Naive thymus-derived CD4-positive, alpha-beta T cell (primary cell): ENCODE measurements around the gene ATP6V0C. TPM values are rescaled to one million over a fixed set of nuclear protein-coding genes. Genes with fewer than 3 reads are reported as not detected.

Experiments
- ATAC-seq: fragments of 150-1000 bp; cut with Tn5 transposase; 2 replicates; pipeline ENCODE4 v1.10.0; 2021; ENCODE audit warnings: mild to moderate bottlenecking, moderate library complexity
- CTCF ChIA-PET: fragments of 350-600 bp; sonication (Branson Sonifier 250); formaldehyde crosslinking; loops from one replicate; lab custom pipeline; 2021; ENCODE audit warnings: antibody characterized with exemption; lab: Charles Lee
- POLR2A ChIA-PET: fragments of 350-600 bp; sonication (Branson Sonifier 250); formaldehyde crosslinking; loops from one replicate; lab custom pipeline; 2021; ENCODE audit warnings: antibody characterized with exemption, inconsistent platforms; lab: Charles Lee
- DNase-seq, 9 donors: peaks; one replicate each; pipeline versions ENCODE4 v3.0.0 to v3.0.0-alpha.2; 2020 to 2022; ENCODE audit warnings: mixed read lengths in 1 of 9
- H3K27ac ChIP-seq: one replicate; pipeline ENCODE4 v1.7.0; 2013; ENCODE audit warnings: mild to moderate bottlenecking, low read depth, low read length, moderate library complexity
- H3K27me3 ChIP-seq, 2 donors: one replicate each; pipeline ENCODE4 v1.7.0; 2013; ENCODE audit warnings: low read length in 2 of 2, mild to moderate bottlenecking in 2 of 2, moderate library complexity in 2 of 2; ENCODE audit not compliant: control insufficient read depth in 2 of 2, insufficient read depth in 2 of 2
- H3K36me3 ChIP-seq, 3 experiments: 1 replicate in 2 of 3; 2 replicates in 1 of 3; pipeline ENCODE4 v1.7.0; 2013; ENCODE audit warnings: low read length in 3 of 3, mild to moderate bottlenecking in 3 of 3, moderate library complexity in 1 of 3; ENCODE audit not compliant: insufficient read depth in 3 of 3, control insufficient read depth in 2 of 3
- H3K4me1 ChIP-seq, 2 donors: one replicate each; pipeline ENCODE4 v1.7.0; 2013; ENCODE audit warnings: low read length in 2 of 2, mild to moderate bottlenecking in 2 of 2, moderate library complexity in 1 of 2; ENCODE audit not compliant: control insufficient read depth in 2 of 2, insufficient read depth in 2 of 2
- H3K4me3 ChIP-seq: 2 replicates; pipeline ENCODE4 v1.7.0; 2013; ENCODE audit warnings: mild to moderate bottlenecking, low read length
- H3K9me3 ChIP-seq, 3 experiments: 1 replicate in 2 of 3; 2 replicates in 1 of 3; pipeline ENCODE4 v1.7.0; 2013; ENCODE audit warnings: low read length in 3 of 3; ENCODE audit not compliant: control insufficient read depth in 2 of 3
- H3K27ac Mint-ChIP-seq, 9 donors: one replicate each; pipeline ENCODE4 v1.8.0; 2020 to 2022; ENCODE audit warnings: mixed read lengths in 9 of 9, mild to moderate bottlenecking in 8 of 9, moderate library complexity in 5 of 9, inconsistent platforms in 2 of 9
- H3K27me3 Mint-ChIP-seq, 5 donors: one replicate each; pipeline ENCODE4 v1.8.0; 2021 to 2022; ENCODE audit warnings: mixed read lengths in 5 of 5, mild to moderate bottlenecking in 1 of 5
- H3K36me3 Mint-ChIP-seq, 5 donors: one replicate each; pipeline ENCODE4 v1.8.0; 2020 to 2022; ENCODE audit warnings: mixed read lengths in 5 of 5, mild to moderate bottlenecking in 3 of 5, inconsistent platforms in 1 of 5
- H3K4me1 Mint-ChIP-seq, 7 donors: one replicate each; pipeline ENCODE4 v1.8.0; 2020 to 2022; ENCODE audit warnings: mixed read lengths in 7 of 7, mild to moderate bottlenecking in 3 of 7, inconsistent platforms in 1 of 7
- H3K4me3 Mint-ChIP-seq, 10 donors: one replicate each; pipeline ENCODE4 v1.8.0; 2020 to 2022; ENCODE audit warnings: mild to moderate bottlenecking in 10 of 10, mixed read lengths in 10 of 10, moderate library complexity in 6 of 10, inconsistent platforms in 2 of 10
- H3K9me3 Mint-ChIP-seq, 11 donors: one replicate each; pipeline ENCODE4 v1.8.0; 2020 to 2022; ENCODE audit warnings: mixed read lengths in 11 of 11, mild to moderate bottlenecking in 4 of 11, inconsistent platforms in 1 of 11, moderate library complexity in 1 of 11
- intact Hi-C, 2 donors: fragments of 100-400 bp; cut with micrococcal nuclease; formaldehyde crosslinking; loops; one replicate each; pipeline ENCODE4 v1.15.1; 2023
- polyA plus RNA-seq, 2 donors: library from polyadenylated mRNA; unstranded; fragments of 300-500 nt; fragmentation: Illumina TruSeq; gene quantifications; one replicate each; pipeline ENCODE4 v1.2.3, GENCODE V29; 2021
- total RNA-seq, 6 experiments: library from RNA in 5 of 6; stranded (reverse) in 5 of 6; gene quantifications; 1 replicate in 5 of 6; 2 replicates in 1 of 6; pipeline ENCODE4 v1.2.3 and lab custom pipeline; 2021 to 2026

Gene ATP6V0C
- total and polyA plus RNA-seq, 7 experiments from 2014 or later, result 76.5 to 303 (median 108) TPM

DNA sequence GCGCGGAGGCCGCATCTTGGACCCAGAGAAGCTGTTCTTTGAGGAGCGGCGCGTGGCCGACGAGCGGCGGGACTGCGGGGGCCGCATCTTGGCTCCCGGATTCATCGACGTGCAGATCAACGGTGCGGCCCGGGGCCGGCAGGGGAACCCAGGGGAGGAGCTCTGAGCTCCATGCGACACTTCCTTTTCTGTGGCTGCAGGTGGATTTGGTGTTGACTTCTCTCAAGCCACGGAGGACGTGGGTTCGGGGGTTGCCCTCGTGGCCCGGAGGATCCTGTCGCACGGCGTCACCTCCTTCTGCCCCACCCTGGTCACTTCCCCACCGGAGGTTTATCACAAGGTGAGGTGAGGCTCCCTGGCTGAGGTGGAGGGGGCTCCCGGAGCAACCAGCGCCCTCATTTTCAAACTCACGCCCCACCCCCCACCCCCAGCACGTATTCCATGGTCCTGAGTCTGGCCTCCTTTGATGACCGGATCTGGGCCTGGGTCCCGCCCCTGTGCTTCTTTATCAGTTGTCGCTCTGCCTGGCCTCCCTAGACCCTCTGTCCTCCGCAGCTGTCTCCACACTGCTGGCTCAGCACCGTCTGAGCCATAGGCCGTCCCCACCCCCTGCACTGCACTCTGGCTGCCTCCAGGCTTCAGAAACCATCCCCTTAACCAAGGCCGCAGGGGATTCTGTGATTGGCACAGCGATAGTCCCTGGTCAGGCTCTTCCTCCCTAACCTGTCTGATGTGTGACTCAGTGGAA lies 7.2 kb downstream of the ATP6V0C start:
- peaks cover 0 to 10% (median 9%) of the 10 kb centered on the region in 5 donors for H3K36me3 Mint-ChIP-seq
- H3K4me1 Mint-ChIP-seq, result peaks cover 33 to 69% (median 51%) of the 10 kb centered on the region in 7 donors
- H3K27me3 Mint-ChIP-seq, result no peaks in the 10 kb centered on the region
- CTCF ChIA-PET, result interaction anchor here (0.7 to 1.0 kb wide), 2 partner anchors 8 to 10 kb away, joined by 3 read pairs; partner anchors contain the start of gene CEMP1
- Histone ChIP-seq H3K9me3 (no peaks in the 10 kb centered on the region), H3K4me1 (peaks cover 22 to 44% of the 10 kb centered on the region in 2 donors), H3K4me3 (peak overlapping the region; percentile 55), H3K27ac (peak overlapping the region; percentile 79), H3K27me3 (no peaks in the 10 kb centered on the region), H3K36me3 (peaks cover 9 to 38% (median 14%) of the 10 kb centered on the region in 3 experiments)
- intact Hi-C loops, result loop anchor here (1.0 kb wide), 3 partner anchors 11 to 47 kb away; no protein-coding TSS in a partner anchor
- peak overlapping the region; percentile 81 to 95 (median 90) for H3K4me3 Mint-ChIP-seq
- DNase-seq, result peak; percentile 52 to 88 (median 82)
- peaks cover 0 to 9% (median 0%) of the 10 kb centered on the region in 11 donors for H3K9me3 Mint-ChIP-seq
- H3K27ac Mint-ChIP-seq, result peak overlapping the region; percentile 81 to 98 (median 96)
- POLR2A ChIA-PET, result interaction anchor here (0.7 to 2.8 kb wide), 16 partner anchors 8 to 556 kb away, joined by 3 to 89 read pairs (median 4); partner anchors contain the start of genes CEMP1, ECI1, ELOB and MLST8
- ATAC-seq, result peak; percentile 78

DNA sequence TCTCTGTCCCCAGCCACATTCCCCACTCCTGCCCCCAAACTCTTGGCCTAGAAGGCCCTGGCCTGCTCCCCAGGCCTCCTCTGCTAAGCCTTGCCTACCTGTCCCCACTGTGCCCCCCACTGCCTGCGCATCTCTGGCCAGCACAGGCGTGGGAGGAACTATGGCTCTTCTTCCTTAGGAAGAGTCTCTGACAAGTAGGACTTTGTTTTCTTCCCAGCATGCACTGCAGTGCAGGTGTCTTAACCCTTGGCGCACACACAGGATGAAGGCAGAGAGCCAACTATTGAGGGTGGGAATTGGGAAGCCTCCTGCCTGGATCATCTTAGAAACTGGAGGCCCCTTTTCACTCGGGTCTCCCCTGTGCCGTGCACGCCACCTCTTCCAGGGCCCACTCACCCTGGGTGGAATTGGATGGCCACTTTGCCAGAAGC lies 10.1 kb downstream of the ATP6V0C start:
- POLR2A ChIA-PET, result interaction anchor here (2.1 kb wide), 1 partner anchor 8 kb away, joined by 10 read pairs; the partner anchor contains the start of gene CEMP1
- peak overlapping the region in 1 of 10 donors; percentile 17 for H3K4me3 Mint-ChIP-seq

GRCh38 chr16:2524339-2524938 lies 10.7 kb downstream of the ATP6V0C start:
- DNase-seq (peak in 1 of 9 donors; percentile 6), ATAC-seq (no peak)
- Histone ChIP-seq H3K27ac (no peak overlapping the region), H3K27me3 (no peaks in the 10 kb centered on the region), H3K9me3 (no peaks in the 10 kb centered on the region), H3K4me3 (no peak overlapping the region), H3K36me3 (peaks cover 9 to 62% (median 10%) of the 10 kb centered on the region in 3 experiments), H3K4me1 (peaks cover 7 to 10% of the 10 kb centered on the region in 2 donors)
- intact Hi-C loops, result no loop called here
- Mint-ChIP-seq H3K4me3 (peak overlapping the region in 2 of 10 donors; percentile 9 to 10), H3K36me3 (peaks cover 0 to 10% (median 5%) of the 10 kb centered on the region in 5 donors), H3K9me3 (peaks cover 0 to 9% (median 0%) of the 10 kb centered on the region in 11 donors), H3K4me1 (peaks cover 11 to 34% (median 26%) of the 10 kb centered on the region in 7 donors), H3K27me3 (no peaks in the 10 kb centered on the region), H3K27ac (peak overlapping the region in 7 of 9 donors; percentile 15 to 83 (median 62))
- ChIA-PET POLR2A (no interaction called here), CTCF (no interaction called here)

More for the DNA sequence above, 10.1 kb downstream of the ATP6V0C start:
- Mint-ChIP-seq H3K27ac (peak overlapping the region in 4 of 9 donors; percentile 49 to 80 (median 63)), H3K36me3 (peaks cover 0 to 10% (median 5%) of the 10 kb centered on the region in 5 donors), H3K9me3 (peaks cover 0 to 9% (median 0%) of the 10 kb centered on the region in 11 donors), H3K4me1 (peaks cover 16 to 41% (median 27%) of the 10 kb centered on the region in 7 donors), H3K27me3 (no peaks in the 10 kb centered on the region)
- H3K4me1 ChIP-seq, result peaks cover 7 to 16% of the 10 kb centered on the region in 2 donors
- CTCF ChIA-PET, result no interaction called here
- peaks cover 9 to 60% (median 14%) of the 10 kb centered on the region in 3 experiments for H3K36me3 ChIP-seq
- no peak overlapping the region for H3K27ac ChIP-seq
- H3K9me3 ChIP-seq, result no peaks in the 10 kb centered on the region
- H3K4me3 ChIP-seq, result no peak overlapping the region
- DNase-seq, result no peak
- ATAC-seq, result no peak
- no peaks in the 10 kb centered on the region for H3K27me3 ChIP-seq
- intact Hi-C loops, result no loop called here

- ChIA-PET CTCF (no interaction called here), POLR2A (interaction anchor here (1.2 to 1.3 kb wide), 2 partner anchors 10 to 12 kb away, joined by 3 to 4 read pairs; partner anchors contain the start of gene ATP6V0C)
- Histone ChIP-seq H3K36me3 (peaks cover 8 to 64% (median 9%) of the 10 kb centered on the region in 3 experiments), H3K9me3 (no peaks in the 10 kb centered on the region), H3K4me1 (peaks cover 4 to 6% of the 10 kb centered on the region in 2 donors), H3K27ac (no peak overlapping the region), H3K4me3 (no peak overlapping the region), H3K27me3 (no peaks in the 10 kb centered on the region)
- H3K4me3 Mint-ChIP-seq, result no peak overlapping the region
- ATAC-seq (no peak), DNase-seq (no peak)
- H3K27ac Mint-ChIP-seq, result peak overlapping the region in 1 of 9 donors; percentile 54
- peaks cover 0 to 2% (median 0%) of the 10 kb centered on the region in 11 donors for H3K9me3 Mint-ChIP-seq
- H3K36me3 Mint-ChIP-seq, result peaks cover 0 to 10% (median 4%) of the 10 kb centered on the region in 5 donors
- no peaks in the 10 kb centered on the region for H3K27me3 Mint-ChIP-seq
- intact Hi-C loops, result no loop called here
- peaks cover 4 to 27% (median 18%) of the 10 kb centered on the region in 7 donors for H3K4me1 Mint-ChIP-seq
These were observed 12.4 kb downstream of the ATP6V0C start for GRCh38 chr16:2526135-2526534.

- H3K27ac Mint-ChIP-seq, result no peak overlapping the region
- H3K27ac ChIP-seq, result no peak overlapping the region
- peaks cover 0 to 28% (median 16%) of the 10 kb centered on the region in 7 donors for H3K4me1 Mint-ChIP-seq
- H3K4me1 ChIP-seq, result peaks cover 5 to 6% of the 10 kb centered on the region in 2 donors
- intact Hi-C loops, result no loop called here
- no peak overlapping the region for H3K4me3 ChIP-seq
- POLR2A ChIA-PET, result interaction anchor here (0.8 to 1.3 kb wide), 3 partner anchors 9 to 13 kb away, joined by 3 to 4 read pairs (median 3); partner anchors contain the start of gene ATP6V0C
- no peaks in the 10 kb centered on the region for H3K27me3 Mint-ChIP-seq
- H3K36me3 Mint-ChIP-seq, result peaks cover 0 to 10% (median 4%) of the 10 kb centered on the region in 5 donors
- H3K9me3 Mint-ChIP-seq, result peaks cover 0 to 1% (median 0%) of the 10 kb centered on the region in 11 donors
- H3K36me3 ChIP-seq, result peaks cover 8 to 60% (median 9%) of the 10 kb centered on the region in 3 experiments
- H3K4me3 Mint-ChIP-seq, result peak overlapping the region in 1 of 10 donors; percentile 19
- no peaks in the 10 kb centered on the region for H3K9me3 ChIP-seq
- H3K27me3 ChIP-seq, result no peaks in the 10 kb centered on the region
- CTCF ChIA-PET, result no interaction called here
- no peak for ATAC-seq
- peak in 1 of 9 donors; percentile 8 for DNase-seq
These were observed 13.5 kb downstream of the ATP6V0C start for GRCh38 chr16:2527071-2527783.

- peaks cover 8 to 60% (median 9%) of the 10 kb centered on the region in 3 experiments for H3K36me3 ChIP-seq
- Mint-ChIP-seq H3K36me3 (peaks cover 0 to 10% (median 4%) of the 10 kb centered on the region in 5 donors), H3K27ac (no peak overlapping the region), H3K9me3 (peaks cover 0 to 2% (median 0%) of the 10 kb centered on the region in 11 donors), H3K4me1 (peaks cover 0 to 30% (median 19%) of the 10 kb centered on the region in 7 donors), H3K27me3 (no peaks in the 10 kb centered on the region), H3K4me3 (no peak overlapping the region)
- intact Hi-C loops, result no loop called here
- no peak overlapping the region for H3K4me3 ChIP-seq
- CTCF ChIA-PET, result no interaction called here
- ATAC-seq, result no peak
- no peaks in the 10 kb centered on the region for H3K9me3 ChIP-seq
- POLR2A ChIA-PET, result no interaction called here
- peaks cover 5 to 6% of the 10 kb centered on the region in 2 donors for H3K4me1 ChIP-seq
- peak in 1 of 9 donors; percentile 5 for DNase-seq
- no peaks in the 10 kb centered on the region for H3K27me3 ChIP-seq
- no peak overlapping the region for H3K27ac ChIP-seq
These were observed 14.0 kb downstream of the ATP6V0C start for GRCh38 chr16:2527784-2528100.
